Measurements from ENCODE around the gene VSTM4.

The VSTM4 gene

GRCh38 chr10:49070701-49071100 lies 44.6 kb downstream of the VSTM4 start:
- no peak for DNase-seq (ENCODE audit: low spot score)

GRCh38 chr10:49068672-49069217 lies 46.6 kb downstream of the VSTM4 start:
- no peak for DNase-seq (ENCODE audit: low spot score)

- DNase-seq (ENCODE audit: low spot score) = no peak
Observed at GRCh38 chr10:49068209-49068608, 47.1 kb downstream of the VSTM4 start.

GRCh38 chr10:49066944-49067730 lies 48.2 kb downstream of the VSTM4 start:
- DNase-seq (ENCODE audit: low spot score) = no peak

GRCh38 chr10:49062229-49062628 lies 53.1 kb downstream of the VSTM4 start:
- DNase-seq (ENCODE audit: low spot score) = no peak

- DNase-seq (ENCODE audit: low spot score) = no peak
Observed at GRCh38 chr10:49061667-49062066, 53.7 kb downstream of the VSTM4 start.

GRCh38 chr10:49058463-49059255 lies 56.7 kb downstream of the VSTM4 start:
- DNase-seq (ENCODE audit: low spot score) = no peak

GRCh38 chr10:49057231-49057880 lies 58.0 kb downstream of the VSTM4 start:
- no peak for DNase-seq (ENCODE audit: low spot score)

GRCh38 chr10:49056356-49056755 lies 59.0 kb downstream of the VSTM4 start:
- peak; percentile 63 for DNase-seq (ENCODE audit: low spot score)

GRCh38 chr10:49055221-49055849 lies 60.0 kb downstream of the VSTM4 start:
- peak; percentile 45 for DNase-seq (ENCODE audit: low spot score)

- DNase-seq (ENCODE audit: low spot score) = no peak
Observed at GRCh38 chr10:49054753-49055152, 60.6 kb downstream of the VSTM4 start.

- no peak for DNase-seq (ENCODE audit: low spot score)
Observed at GRCh38 chr10:49053998-49054692, 61.2 kb downstream of the VSTM4 start.

- DNase-seq (ENCODE audit: low spot score) = no peak
Observed at GRCh38 chr10:49053053-49053997, 62.0 kb downstream of the VSTM4 start.

GRCh38 chr10:49052069-49052468 lies 63.3 kb downstream of the VSTM4 start:
- no peak for DNase-seq (ENCODE audit: low spot score)

- DNase-seq (ENCODE audit: low spot score) = no peak
Observed at GRCh38 chr10:49050906-49051305, 64.4 kb downstream of the VSTM4 start.

- no peak for DNase-seq (ENCODE audit: low spot score)
Observed at GRCh38 chr10:49050366-49050765, 65.0 kb downstream of the VSTM4 start.

GRCh38 chr10:49049660-49050059 lies 65.7 kb downstream of the VSTM4 start:
- no peak for DNase-seq (ENCODE audit: low spot score)

- no peak for DNase-seq (ENCODE audit: low spot score)
Observed at GRCh38 chr10:49047128-49047639, 68.1 kb downstream of the VSTM4 start.

- no peak for DNase-seq (ENCODE audit: low spot score)
Observed at GRCh38 chr10:49044293-49045193, 70.8 kb downstream of the VSTM4 start.

Data from AG20443 (cell line).